NCI-H748 (cell line): ENCODE data around the gene CYB561D2.

ENCODE experiments used
- DNase-seq: peaks from one replicate; lab custom pipeline; 2025; ENCODE audit not compliant: unreplicated experiment; lab: John Stamatoyannopoulos, UW

CYB561D2 gene

GRCh38 chr3:50340448-50341329 lies 10.0 kb upstream of the CYB561D2 start, which contains the start of gene RASSF1:
RASSF1 (minus strand) TSS chr3:50340836; CDS start chr3:50340805, 31 bp downstream.
- no peak for DNase-seq

GRCh38 chr3:50341537-50341936 lies 9.1 kb upstream of the CYB561D2 start:
- no peak for DNase-seq

- no peak for DNase-seq
Measured at GRCh38 chr3:50341996-50342650, 8.5 kb upstream of the CYB561D2 start.

GRCh38 chr3:50342813-50343633 lies 7.6 kb upstream of the CYB561D2 start:
- DNase-seq: no peak

GRCh38 chr3:50345008-50345407 lies 5.7 kb upstream of the CYB561D2 start:
- no peak for DNase-seq

GRCh38 chr3:50345586-50346234 lies 5.0 kb upstream of the CYB561D2 start, which contains the start of gene ZMYND10:
ZMYND10 (minus strand) TSS chr3:50345732; CDS start chr3:50345579, 153 bp downstream.
- peak; percentile 77 for DNase-seq

- peak; percentile 69 for DNase-seq
Measured at GRCh38 chr3:50347187-50347813, 3.4 kb upstream of the CYB561D2 start.

GRCh38 chr3:50350213-50350526 lies 492 bp upstream of the CYB561D2 start:
- DNase-seq: no peak

- DNase-seq: no peak
Measured at GRCh38 chr3:50351323-50351697, 648 bp downstream of the CYB561D2 start.

GRCh38 chr3:50352781-50353180 lies 2.1 kb downstream of the CYB561D2 start:
- DNase-seq: no peak

- no peak for DNase-seq
Measured at GRCh38 chr3:50353245-50354004, 2.8 kb downstream of the CYB561D2 start.

- DNase-seq: no peak
Measured at GRCh38 chr3:50354186-50354764, 3.6 kb downstream of the CYB561D2 start.

GRCh38 chr3:50354850-50355249 lies 4.2 kb downstream of the CYB561D2 start:
- no peak for DNase-seq

- no peak for DNase-seq
Measured at GRCh38 chr3:50355829-50356552, 5.3 kb downstream of the CYB561D2 start.

- peak; percentile 12 for DNase-seq
Measured at GRCh38 chr3:50356553-50356952, 5.9 kb downstream of the CYB561D2 start.

GRCh38 chr3:50357481-50357880 lies 6.8 kb downstream of the CYB561D2 start:
- no peak for DNase-seq

- DNase-seq: peak; percentile 16
Measured at GRCh38 chr3:50358355-50358910, 7.8 kb downstream of the CYB561D2 start.
